ENCODE results near the gene PPP1R11.
"Not testable (repeated sequence)": the region's sequence is repeated elsewhere in the genome, so short reads cannot be mapped to it uniquely, and the experiment has no call there.

The PPP1R11 gene

DNA sequence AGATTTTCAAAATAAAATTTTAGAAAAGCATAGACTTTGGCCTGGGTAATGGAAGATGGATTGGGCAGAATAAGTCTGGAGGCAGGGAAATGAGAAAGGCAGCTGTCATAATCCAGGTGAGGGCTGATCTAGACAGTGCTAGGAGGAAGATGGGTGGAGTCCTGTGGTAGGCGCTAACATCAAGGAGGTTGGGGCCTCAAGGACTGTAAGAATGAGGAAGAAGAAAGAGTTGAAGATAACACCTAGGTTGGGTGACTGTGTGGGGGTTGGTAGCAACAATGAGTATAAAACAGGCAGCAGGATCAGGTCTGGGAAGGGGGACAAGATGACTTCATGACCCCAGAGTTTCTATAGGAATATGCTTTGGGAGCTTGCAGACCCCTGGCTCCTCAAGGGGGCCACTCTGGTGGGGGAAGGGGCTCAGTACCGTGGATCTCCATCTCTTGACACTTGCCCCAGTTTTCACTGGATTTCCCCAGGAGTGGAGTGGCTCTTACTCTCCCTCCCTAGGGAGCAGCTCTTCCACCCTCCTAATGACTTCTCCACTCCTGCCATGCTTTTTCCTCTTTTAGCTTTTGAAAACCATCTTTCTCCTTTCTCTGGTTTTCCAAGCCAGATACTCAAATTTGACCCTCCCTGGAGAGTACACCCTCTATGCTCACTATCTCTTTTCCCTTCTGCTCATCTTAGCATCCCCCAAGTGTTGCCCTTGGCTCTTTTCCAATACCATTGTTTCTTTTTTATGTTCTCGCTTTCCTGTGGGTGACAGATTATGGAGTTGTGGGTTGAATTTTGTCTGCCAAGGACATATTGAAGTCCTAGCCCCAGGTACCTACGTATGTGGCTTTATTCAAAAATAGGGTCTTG, 31.1 kb downstream of the PPP1R11 start:
- DNase-seq (ENCODE audit: low read depth in 3 of 3): no peak

- DNase-seq (ENCODE audit: low read depth in 3 of 3): no peak
These were observed 33.2 kb downstream of the PPP1R11 start for GRCh38 chr6:30100154-30100553.

- no peak for DNase-seq (ENCODE audit: low read depth in 3 of 3)
These were observed 33.8 kb downstream of the PPP1R11 start for GRCh38 chr6:30100585-30101443.

- peak; percentile 42 to 66 (median 61) for DNase-seq (ENCODE audit: low read depth in 3 of 3)
These were observed 34.7 kb downstream of the PPP1R11 start for GRCh38 chr6:30101444-30102413.

- DNase-seq (ENCODE audit: low read depth in 3 of 3): no peak
These were observed 35.5 kb downstream of the PPP1R11 start for GRCh38 chr6:30102414-30102969.

DNA sequence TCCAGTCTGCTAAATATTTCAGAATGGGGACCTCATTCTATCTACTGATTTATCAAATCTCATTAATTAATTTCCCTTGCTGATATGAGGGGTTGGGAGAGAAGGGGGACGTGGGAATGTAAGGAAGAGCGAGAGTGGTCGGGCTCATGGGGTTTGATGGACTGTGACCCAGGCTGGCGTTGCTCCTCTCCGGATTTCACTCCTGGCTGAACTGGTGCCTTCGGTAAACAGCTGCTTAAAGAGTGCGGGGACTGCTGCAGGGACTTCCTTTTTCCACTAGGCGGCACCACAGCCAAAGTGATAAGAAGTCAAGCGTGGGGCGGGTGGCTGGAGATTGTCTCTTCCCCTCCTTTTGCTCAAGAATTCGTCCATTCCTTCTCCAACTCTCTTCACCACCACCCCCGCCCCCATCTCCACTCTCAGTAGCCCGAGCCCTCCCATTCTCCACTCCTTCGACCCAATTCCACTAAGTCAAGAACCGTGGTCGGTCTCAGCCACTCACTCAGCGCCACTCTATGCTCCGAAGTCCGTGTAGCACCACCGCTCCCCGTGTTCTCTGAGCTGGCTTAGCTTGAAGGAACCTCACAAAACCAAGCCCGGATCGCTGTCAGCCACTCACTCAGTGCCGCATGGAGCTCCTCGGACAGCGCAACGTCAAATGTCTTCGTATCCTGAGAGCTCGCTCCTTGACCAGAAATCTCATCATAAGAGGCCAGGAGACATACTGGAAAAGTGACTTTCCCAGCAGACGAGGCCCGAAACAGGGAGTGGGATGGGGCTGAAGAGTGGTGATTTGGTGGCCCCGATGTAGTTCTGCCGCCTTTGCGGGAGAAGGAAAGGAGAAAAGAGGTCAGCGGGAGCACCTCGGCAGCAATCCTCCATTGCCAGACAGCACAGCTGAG, 36.2 kb downstream of the PPP1R11 start:
- peak; percentile 69 to 72 (median 70) for DNase-seq (ENCODE audit: low read depth in 3 of 3)

DNA sequence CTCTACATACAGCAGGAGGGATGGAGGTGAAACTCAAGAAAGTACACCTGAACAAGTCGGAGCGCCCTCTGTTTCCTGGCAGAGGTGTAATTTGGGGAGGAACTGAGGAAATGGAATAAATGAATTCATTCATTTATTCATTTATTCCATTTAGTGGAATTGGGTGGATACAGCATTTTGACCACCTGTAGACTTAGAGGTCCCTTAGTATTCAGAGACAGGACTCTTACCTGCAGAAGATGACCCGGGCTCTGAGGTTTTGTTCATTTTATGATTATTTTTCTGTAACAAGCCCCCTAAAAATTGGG, 36.8 kb downstream of the PPP1R11 start:
- DNase-seq (ENCODE audit: low read depth in 3 of 3): no peak

DNA sequence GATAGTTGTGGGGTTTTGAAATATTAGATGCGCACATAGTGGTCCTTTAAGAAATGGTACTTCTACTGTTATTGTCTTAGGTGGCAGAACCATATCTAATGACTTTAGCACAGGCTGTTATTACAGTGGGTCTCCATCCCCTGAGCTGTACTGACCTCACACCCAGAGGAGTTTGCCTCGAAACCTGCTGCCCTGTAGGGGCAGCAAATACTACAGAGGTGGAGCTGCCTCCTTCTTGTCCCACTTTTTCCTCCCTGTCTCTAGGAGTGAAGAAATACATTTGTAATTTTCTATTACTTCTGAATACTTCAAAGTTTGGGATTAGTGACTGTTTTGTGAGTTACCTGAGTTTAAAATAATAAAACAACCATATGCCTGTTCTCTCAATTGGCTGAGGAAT, 37.7 kb downstream of the PPP1R11 start:
- DNase-seq (ENCODE audit: low read depth in 3 of 3): no peak

DNA sequence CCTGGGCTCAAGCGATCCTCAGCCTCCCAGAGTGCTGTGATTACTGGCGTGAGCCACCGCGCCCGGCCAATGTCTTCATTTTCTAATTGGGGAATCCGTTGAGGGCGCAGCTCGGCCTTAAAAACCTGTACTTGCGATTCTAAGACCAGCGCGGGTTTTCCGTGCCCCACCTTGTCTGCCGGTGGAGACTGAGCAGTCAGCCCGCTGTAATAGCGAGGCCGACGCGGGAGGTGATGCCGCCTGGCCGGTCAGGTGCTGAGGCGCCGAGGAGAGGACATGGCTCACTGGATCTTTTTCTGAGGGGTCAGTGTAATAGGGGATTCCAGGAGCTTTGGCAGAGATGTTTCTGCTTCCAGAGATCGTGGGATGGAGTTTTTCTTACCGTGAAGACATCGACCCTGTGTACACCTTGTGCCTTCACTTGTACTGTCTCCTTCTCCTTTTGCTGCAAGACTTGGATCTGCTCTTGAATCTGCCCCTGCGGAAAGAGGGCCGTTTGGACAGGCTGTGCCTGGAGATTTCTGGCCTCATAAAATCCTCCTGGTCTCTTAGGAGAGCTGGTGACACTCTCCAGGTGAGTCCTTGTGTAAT, 44.4 kb downstream of the PPP1R11 start:
- no peak for DNase-seq (ENCODE audit: low read depth in 3 of 3)

DNA sequence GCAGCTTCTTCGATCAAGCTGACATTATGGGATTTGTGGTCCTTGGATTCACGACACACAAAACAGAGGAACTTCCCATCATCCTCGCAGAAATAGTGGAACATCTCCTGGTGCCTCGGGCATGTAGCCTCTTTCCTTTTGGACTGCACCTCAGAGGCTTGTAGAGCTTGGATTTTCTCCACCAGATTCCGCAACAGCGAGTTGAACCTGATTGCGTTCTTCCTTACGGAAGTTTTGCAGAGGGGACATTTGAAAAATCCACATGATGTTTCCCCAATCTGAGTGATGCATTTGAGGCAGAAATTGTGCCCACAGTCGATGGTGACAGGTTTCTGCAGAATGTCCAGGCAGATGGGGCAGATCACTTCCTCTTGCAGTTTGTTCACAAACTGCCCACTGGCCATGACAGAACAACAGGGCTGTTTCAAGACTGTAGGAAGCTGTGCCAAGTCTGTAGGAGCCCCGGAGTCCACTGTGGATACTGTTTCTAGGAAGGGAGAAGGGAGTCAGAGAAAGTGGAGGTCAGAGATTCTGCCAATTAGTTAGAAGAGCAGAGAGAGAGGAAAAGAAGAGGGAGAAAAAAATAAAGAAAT, 45.5 kb downstream of the PPP1R11 start:
- no peak for DNase-seq (ENCODE audit: low read depth in 3 of 3)

- DNase-seq (ENCODE audit: low read depth in 3 of 3): no peak
These were observed 46.2 kb downstream of the PPP1R11 start, which contains the start of gene TRIM31 for GRCh38 chr6:30113003-30113759. TRIM31 (minus strand) TSS chr6:30113090; CDS start chr6:30112805, 285 bp downstream.

- no peak for DNase-seq (ENCODE audit: low read depth in 3 of 3)
These were observed 46.8 kb downstream of the PPP1R11 start for GRCh38 chr6:30113841-30114240.

GRCh38 chr6:30116724-30117123, 49.7 kb downstream of the PPP1R11 start:
- DNase-seq (ENCODE audit: low read depth in 3 of 3): no peak

DNA sequence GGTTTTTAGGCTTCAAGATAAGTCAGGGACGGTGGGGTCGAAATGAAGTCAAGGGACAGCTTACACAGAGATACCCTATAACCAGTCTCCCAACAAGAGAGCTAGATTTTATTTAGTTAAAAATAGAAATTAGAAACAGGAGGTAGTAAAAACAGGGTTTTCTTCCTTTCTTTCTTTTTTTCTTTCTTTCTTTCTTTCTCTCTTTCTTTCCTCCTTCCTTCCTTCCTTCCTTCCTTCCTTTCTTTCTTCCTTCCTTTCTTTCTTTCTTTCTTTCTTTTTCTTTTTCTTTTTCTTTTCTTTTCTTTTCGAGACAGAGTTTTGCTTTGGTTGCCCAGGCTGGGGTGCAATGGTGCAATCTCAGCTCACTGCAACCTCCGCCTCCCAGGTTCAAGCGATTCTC, 51.7 kb downstream of the PPP1R11 start:
- DNase-seq (ENCODE audit: low read depth in 3 of 3): not testable (repeated sequence)

Data from stimulated activated CD4-positive, alpha-beta T cell treated with anti-CD3 and anti-CD28 coated beads, TNF-alpha, amount 100 ng/mL, for 48 hours (primary cell).